ENCODE measurements around the gene IL27RA. TPM values are rescaled to one million over a fixed set of nuclear protein-coding genes. Genes with fewer than 3 reads are reported as not detected.

IL27RA gene
- total and polyA plus RNA-seq, 12 donors, result 1.2 to 5.2 (median 3.7) TPM

GRCh38 chr19:13983213-13983889 is 48.2 kb upstream of the IL27RA start:
- Histone ChIP-seq H3K36me3 (replicated peaks in 1 of 2) (no peaks in the 10 kb centered on the region), H3K9me3 (replicated peaks in 1 of 3) (no peaks in the 10 kb centered on the region), H3K4me3 (no peak overlapping the region), H3K27ac (no peak overlapping the region), H3K4me1 (replicated peaks in 1 of 2) (peaks cover 21 to 29% of the 10 kb centered on the region in 2 donors), H3K27me3 (no peaks in the 10 kb centered on the region)
- intact Hi-C loops (cut with DNase I), result no loop called here
- no peak for DNase-seq
- TF ChIP-seq POLR2A (IDR thresholded peaks at IDR 0.05), result no peak
- TF ChIP-seq, protein P1, sequence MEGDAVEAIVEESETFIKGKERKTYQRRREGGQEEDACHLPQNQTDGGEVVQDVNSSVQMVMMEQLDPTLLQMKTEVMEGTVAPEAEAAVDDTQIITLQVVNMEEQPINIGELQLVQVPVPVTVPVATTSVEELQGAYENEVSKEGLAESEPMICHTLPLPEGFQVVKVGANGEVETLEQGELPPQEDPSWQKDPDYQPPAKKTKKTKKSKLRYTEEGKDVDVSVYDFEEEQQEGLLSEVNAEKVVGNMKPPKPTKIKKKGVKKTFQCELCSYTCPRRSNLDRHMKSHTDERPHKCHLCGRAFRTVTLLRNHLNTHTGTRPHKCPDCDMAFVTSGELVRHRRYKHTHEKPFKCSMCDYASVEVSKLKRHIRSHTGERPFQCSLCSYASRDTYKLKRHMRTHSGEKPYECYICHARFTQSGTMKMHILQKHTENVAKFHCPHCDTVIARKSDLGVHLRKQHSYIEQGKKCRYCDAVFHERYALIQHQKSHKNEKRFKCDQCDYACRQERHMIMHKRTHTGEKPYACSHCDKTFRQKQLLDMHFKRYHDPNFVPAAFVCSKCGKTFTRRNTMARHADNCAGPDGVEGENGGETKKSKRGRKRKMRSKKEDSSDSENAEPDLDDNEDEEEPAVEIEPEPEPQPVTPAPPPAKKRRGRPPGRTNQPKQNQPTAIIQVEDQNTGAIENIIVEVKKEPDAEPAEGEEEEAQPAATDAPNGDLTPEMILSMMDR (IDR thresholded peaks at IDR 0.05), result no peak
- WGBS, 4 donors, result 77 to 100% (median 85%) methylated on average over 1 to 21 of the region's 21 CpGs

DNA sequence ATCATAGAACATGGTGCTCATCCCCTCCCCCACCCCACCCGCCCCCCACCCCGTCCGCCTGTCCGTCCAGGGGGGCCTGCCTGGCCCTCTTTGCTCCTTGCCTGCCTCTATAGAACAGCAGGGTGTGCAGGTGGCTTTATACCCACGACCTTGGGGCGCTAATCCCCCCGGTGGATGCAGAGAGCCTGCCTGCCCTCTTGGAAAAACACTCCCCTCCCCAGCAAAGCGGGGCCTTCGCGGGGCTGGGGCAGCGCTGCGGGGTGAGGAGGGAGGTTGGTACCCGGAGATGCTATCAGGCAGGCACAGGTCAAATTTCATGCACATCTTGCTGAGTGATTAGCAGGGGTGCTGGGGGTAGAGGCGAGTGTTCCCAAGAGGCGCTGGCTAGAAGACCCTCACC is 47.4 kb upstream of the IL27RA start:
- no peak for TF ChIP-seq POLR2A (IDR thresholded peaks at IDR 0.05)
- TF ChIP-seq, protein P1 (IDR thresholded peaks at IDR 0.05), result no peak
- WGBS, 4 donors, result 76 to 86% (median 80%) methylated on average over 8 to 15 of the region's 15 CpGs
- Histone ChIP-seq H3K4me1 (replicated peaks in 1 of 2) (peaks cover 13 to 26% of the 10 kb centered on the region in 2 donors), H3K36me3 (replicated peaks in 1 of 2) (no peaks in the 10 kb centered on the region), H3K4me3 (no peak overlapping the region), H3K9me3 (replicated peaks in 1 of 3) (no peaks in the 10 kb centered on the region), H3K27me3 (no peaks in the 10 kb centered on the region), H3K27ac (no peak overlapping the region)
- intact Hi-C loops (cut with DNase I), result no loop called here
- DNase-seq, result no peak

- no peak for TF ChIP-seq POLR2A (IDR thresholded peaks at IDR 0.05)
- TF ChIP-seq, protein P1 (IDR thresholded peaks at IDR 0.05), result no peak
- WGBS, 4 donors, result 83 to 92% (median 84%) methylated on average over 22 to 25 of the region's 25 CpGs
- intact Hi-C loops (cut with DNase I), result no loop called here
- no peak overlapping the region for H3K4me3 ChIP-seq
- no peak for DNase-seq
- peak overlapping the region in 1 of 5 donors; percentile 86 for H3K27ac ChIP-seq
- no peaks in the 10 kb centered on the region for H3K9me3 ChIP-seq (replicated peaks in 1 of 3)
- H3K27me3 ChIP-seq, result no peaks in the 10 kb centered on the region
- H3K4me1 ChIP-seq (replicated peaks in 1 of 2), result peaks cover 12 to 20% of the 10 kb centered on the region in 2 donors
- H3K36me3 ChIP-seq (replicated peaks in 1 of 2), result no peaks in the 10 kb centered on the region
Observed at GRCh38 chr19:13984875-13985741, 46.5 kb upstream of the IL27RA start.

GRCh38 chr19:13985771-13986347 is 45.7 kb upstream of the IL27RA start:
- TF ChIP-seq, protein P1 (IDR thresholded peaks at IDR 0.05), result no peak
- TF ChIP-seq POLR2A (IDR thresholded peaks at IDR 0.05), result no peak
- Histone ChIP-seq H3K9me3 (replicated peaks in 1 of 3) (no peaks in the 10 kb centered on the region), H3K4me3 (no peak overlapping the region), H3K27ac (peak overlapping the region; percentile 62 to 86 (median 70)), H3K27me3 (no peaks in the 10 kb centered on the region), H3K4me1 (replicated peaks in 1 of 2) (peaks cover 12 to 20% of the 10 kb centered on the region in 2 donors), H3K36me3 (replicated peaks in 1 of 2) (no peaks in the 10 kb centered on the region)
- DNase-seq, result no peak
- WGBS, 4 donors, result 81 to 95% (median 87%) methylated on average over 4 to 10 of the region's 10 CpGs
- intact Hi-C loops (cut with DNase I), result no loop called here

All from adrenal gland (tissue), 12 donors.